NT2/D1 (cell line): ENCODE results near the gene ANG.

Experiments used
- YY1 ChIP-seq: IDR thresholded peaks from 2 replicates; pipeline ENCODE4 v1.6.1; 2011; ENCODE audit not compliant: insufficient read length, insufficient read depth
- ZNF274 ChIP-seq: IDR thresholded peaks from 2 replicates; pipeline ENCODE4 v1.6.1; 2011; ENCODE audit warnings: mild to moderate bottlenecking, low read depth, low read length

GRCh38 chr14:20681348-20682126 lies 7.0 kb upstream of the ANG start:
- no peak for TF ChIP-seq ZNF274
- no peak for TF ChIP-seq YY1
